HG03354 (cell line): ENCODE data around the gene P2RX2.

Source experiments
- ATAC-seq: cut with Tn5 transposase; IDR thresholded peaks from one replicate; pipeline ENCODE4 v1.9.1; 2021; ENCODE audit warnings: mild to moderate bottlenecking; ENCODE audit not compliant: unreplicated experiment, poor library complexity, severe bottlenecking

The P2RX2 gene

DNA sequence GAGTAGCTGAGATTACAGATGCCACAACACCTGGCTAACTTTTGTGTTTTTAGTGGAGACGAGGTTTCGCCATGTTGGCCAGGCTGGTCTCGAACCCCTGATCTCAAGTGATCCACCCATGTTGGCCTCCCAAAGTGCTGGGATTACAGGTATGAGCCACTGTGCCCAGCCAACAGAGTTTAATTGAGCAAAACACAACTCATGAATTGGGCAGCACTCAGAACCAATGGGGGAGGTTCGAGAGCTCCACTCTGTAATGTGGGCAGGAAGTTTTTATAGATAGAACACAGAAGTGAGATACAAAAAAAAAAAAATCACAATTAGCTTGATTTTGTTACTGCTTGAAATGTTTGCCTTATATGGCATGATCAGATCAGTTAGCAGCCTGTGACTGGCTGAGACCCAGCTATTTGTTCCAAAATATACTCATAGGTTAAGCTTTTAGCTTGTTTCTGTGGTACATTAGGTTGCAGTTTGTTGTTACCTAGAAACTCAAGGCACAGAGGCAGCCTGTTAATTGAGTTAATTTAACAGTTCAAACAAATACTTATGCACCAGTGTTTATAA is 1.4 kb upstream of the P2RX2 start:
- ATAC-seq: no peak

DNA sequence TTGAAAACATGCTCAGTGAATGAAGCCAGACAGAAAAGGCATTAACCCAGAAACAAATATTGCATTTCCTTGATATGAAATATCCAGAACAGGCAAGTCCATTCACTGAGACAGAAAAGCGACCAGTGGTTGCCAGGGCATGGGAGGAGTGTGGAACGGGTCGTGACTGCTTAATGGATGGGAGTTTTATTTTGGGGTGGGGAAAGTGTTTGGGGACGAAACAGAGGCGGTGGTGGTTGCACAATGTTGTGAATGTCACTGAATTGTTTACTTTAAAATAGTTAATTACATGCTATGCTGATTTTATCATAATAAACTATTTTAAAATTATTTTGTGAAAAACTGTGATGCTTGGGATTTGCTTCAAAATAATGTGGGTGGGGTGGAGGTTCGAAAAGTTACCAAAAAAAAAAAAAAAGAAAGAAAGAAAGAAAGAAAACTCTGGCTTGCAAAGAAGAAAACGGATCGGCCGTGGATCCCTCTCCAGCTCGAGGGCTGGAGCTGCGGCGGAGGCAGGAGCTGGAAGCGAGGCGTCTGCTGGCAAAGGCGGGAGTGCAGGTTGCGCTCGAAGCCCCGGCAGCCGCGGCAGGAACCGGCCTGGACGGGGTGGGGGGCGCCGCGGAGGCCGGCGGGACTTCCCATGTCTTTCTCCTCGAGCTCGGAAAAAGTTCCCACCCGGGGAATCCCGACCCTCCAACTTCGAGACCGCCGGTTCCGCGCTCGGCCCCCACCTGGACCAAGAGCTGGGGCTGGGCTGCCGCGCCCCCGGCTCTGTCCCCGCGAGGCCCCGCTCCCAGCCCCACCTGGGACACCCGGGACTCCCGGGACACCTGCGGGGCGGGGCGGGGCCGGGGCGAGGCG is 524 bp upstream of the P2RX2 start:
- ATAC-seq: no peak

DNA sequence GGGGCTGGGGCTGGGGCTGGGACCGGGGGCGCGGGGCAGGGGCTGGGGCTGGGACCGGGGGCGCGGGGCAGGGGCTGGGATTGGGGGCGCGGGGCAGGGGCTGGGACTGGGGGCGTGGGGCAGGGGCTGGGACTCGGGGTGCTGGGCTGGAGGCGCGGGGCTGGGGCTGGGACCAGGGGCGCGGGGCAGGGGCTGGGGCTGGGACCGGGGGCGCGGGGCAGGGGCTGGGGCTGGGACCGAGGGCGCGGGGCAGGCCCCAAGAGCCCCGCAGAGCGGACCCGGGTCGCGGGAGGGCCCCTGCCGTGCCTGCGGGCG is 452 bp downstream of the P2RX2 start:
- ATAC-seq: no peak

DNA sequence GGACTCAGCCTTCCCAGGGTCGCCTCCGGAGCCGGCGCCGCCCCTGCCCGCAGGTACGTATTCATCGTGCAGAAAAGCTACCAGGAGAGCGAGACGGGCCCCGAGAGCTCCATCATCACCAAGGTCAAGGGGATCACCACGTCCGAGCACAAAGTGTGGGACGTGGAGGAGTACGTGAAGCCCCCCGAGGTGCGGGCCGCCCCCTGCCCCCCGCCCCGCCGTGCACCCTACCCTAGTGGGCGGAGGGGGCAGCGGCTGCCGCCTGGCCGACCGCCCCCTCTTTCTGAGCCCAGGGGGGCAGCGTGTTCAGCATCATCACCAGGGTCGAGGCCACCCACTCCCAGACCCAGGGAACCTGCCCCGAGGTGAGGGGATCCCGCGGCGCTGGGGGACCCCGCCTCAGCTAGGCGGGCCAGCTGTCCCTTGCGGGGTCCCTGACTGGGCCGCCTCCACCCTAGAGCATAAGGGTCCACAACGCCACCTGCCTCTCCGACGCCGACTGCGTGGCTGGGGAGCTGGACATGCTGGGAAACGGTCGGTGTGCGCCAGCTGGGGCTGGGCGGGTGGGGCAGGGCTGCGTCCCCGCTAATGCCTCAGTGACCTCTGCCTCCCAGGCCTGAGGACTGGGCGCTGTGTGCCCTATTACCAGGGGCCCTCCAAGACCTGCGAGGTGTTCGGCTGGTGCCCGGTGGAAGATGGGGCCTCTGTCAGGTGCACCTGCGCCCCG is 973 bp downstream of the P2RX2 start:
- ATAC-seq: no peak

DNA sequence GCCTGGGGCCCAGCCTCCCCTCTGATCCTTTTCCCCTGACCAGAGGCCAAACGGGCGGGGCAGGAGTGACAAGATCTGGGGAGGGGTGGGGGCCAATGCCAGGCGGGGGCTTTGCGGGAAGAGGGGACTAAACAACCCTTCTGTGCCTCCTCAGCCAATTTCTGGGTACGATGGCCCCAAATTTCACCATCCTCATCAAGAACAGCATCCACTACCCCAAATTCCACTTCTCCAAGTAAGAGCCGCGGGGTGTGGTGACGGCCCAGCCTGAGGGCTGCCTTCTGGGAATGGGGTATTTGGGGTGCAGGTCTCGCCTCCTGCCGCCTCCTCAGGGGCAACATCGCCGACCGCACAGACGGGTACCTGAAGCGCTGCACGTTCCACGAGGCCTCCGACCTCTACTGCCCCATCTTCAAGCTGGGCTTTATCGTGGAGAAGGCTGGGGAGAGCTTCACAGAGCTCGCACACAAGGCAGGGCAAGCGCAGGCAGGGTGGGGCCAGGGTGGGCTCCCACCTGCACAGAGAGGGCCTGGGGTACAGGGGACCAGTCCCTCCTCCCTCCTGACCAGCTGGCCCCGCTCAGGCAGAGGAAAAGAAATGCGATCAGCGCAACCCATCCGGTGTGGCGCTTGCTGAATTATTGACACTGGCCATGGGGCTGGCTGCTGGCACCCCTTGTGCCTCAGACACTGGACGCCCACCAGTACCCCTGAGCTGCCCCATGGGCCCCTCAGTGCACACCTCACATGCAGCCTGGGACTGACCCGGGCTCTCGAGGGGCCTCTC is 1.7 kb downstream of the P2RX2 start:
- no peak for ATAC-seq

DNA sequence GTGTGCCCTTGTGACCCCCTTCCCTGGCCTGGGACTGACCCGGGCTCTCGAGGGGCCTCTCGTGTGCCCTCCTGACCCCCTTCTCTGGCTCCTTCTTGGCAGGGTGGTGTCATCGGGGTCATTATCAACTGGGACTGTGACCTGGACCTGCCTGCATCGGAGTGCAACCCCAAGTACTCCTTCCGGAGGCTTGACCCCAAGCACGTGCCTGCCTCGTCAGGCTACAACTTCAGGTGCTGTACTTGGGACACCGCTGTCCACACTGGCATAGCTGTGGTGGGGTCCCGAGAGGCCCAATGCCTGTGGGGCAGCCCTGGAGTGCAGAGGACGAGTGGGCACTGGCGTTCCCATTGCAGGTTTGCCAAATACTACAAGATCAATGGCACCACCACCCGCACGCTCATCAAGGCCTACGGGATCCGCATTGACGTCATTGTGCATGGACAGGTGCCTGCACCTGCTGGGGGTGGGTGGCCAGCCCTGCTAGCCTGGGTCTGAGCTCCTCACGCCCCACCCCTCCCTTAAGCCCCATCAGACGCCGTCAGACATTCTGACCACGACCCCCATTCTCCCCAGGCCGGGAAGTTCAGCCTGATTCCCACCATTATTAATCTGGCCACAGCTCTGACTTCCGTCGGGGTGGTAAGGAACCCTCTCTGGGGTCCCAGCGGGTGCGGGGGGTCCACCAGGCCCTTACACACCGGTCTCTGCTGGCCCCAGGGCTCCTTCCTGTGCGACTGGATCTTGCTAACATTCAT is 2.5 kb downstream of the P2RX2 start:
- no peak for ATAC-seq

DNA sequence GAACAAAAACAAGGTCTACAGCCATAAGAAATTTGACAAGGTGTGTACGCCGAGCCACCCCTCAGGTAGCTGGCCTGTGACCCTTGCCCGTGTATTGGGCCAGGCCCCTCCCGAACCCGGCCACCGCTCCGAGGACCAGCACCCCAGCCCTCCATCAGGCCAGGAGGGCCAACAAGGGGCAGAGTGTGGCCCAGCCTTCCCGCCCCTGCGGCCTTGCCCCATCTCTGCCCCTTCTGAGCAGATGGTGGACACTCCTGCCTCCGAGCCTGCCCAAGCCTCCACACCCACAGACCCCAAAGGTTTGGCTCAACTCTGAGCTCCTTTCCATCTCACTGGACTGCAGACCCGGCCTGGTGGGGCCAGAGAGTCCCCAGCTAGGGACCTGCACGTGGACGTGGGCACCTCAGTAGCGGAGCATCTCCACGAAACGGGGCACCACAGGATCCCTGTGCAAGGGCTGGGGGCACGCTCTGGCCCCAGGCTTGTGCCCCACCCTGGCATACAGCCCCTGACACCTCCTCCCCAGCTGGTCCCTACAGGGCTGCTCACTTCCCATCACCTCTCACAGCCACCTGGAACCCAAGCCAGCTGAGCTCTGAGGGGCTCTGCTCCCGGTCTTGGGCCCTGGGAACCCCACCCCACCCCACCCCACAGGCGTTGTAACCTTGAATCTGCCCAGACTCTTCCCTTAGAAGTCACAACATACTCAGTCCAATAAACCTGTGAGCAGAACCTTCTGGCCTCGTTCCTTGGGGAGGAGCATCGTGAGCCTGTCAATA is 3.3 kb downstream of the P2RX2 start:
- no peak for ATAC-seq

DNA sequence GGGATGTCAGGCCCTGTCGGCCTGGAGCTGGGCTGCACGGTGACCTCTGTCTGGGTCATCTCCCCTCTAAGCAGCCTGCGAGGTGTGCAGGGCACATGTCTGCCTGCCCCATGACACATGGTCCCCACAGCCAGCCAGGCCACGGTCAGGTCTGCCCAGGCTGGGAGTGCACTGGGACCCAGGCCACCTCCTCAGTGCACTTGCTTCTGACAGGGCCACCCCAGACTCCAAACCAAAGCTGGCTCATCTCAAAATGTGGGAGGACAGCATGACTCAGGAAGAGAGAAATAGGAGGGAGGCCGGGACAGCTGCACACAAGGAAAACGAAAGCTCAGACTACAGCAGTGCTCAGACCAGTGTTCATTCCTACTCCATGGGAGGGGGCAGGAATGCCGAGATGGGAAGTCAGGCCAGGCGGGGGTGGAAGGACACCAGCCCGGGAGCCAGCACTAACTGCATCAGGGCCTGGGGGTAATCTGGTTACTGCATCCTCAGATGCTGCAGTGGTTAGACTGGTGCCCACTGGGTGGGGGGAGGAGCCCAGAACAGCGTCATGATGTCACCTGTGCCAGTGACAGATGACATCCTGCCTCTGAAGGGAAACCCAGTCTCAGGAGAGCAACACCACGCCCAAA is 4.0 kb downstream of the P2RX2 start:
- no peak for ATAC-seq

DNA sequence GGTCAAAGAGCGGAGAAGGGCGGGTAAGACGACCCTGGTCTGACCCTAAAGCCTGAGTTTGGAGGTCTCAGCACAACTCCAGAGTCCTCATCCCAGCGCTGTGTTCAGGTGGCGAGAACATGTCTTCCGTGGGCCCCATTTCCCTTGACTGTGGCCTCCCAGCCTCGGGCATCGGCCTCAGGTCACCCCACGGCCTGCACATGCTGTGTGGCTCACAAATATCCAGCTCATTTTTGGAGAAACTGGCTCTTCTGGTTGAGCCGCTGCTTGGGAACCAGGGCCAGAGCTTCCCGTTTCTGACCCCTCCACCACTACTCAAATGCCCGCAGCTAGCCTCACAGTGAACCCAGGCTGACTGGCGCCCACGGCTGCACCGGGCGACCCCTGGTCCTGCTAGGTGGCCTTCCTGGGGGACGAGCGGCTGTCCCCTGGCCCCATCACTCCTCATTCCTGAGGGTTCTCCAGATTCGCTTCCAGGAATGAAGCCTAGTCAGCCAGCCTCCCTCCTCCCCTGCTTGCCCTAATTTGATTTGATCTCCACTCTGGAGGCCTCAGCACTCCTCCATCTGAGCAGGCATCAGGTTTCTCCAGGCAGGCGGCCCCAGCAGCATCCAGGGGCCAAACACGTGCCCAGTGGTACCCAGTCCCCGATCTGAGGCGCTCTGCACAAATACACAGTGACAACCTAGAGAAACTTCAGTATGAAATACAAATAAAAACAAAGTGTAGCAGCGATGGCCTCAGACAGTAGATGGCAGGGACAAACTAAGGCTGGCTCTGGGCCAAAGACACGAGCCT is 4.7 kb downstream of the P2RX2 start:
- ATAC-seq: no peak

DNA sequence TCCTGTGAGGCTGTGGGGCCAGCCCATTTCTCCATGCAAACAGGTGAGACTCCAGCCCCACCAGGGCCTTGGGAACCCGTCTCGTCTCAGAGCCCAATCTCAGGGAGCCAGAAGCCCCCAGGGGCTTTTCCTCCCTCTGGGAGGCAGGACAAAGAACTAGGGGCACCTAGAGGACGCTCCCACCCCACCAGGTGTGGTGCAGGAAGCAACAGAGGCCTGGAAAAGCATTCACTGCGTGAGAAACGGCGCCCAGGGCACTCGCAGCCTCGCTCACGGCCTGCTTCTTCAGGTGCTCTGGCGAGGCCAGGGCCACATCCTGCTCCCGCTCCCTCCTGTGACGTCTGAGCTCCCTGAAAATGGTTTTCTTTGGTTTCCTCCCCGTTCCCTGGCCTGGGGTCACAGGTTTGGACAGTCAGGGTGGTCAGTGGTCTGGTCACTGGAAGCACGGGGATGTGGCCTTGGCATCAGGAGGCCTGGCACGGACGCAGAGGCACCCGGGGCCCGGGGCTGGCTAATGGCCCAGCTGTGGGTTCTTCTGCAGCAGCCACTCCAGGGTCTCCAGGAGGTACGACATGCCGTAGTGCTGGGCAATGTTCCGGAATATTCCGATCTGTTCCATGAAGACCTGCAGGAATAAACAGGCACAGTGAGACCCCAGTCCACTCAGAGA is 5.7 kb downstream of the P2RX2 start:
- no peak for ATAC-seq

DNA sequence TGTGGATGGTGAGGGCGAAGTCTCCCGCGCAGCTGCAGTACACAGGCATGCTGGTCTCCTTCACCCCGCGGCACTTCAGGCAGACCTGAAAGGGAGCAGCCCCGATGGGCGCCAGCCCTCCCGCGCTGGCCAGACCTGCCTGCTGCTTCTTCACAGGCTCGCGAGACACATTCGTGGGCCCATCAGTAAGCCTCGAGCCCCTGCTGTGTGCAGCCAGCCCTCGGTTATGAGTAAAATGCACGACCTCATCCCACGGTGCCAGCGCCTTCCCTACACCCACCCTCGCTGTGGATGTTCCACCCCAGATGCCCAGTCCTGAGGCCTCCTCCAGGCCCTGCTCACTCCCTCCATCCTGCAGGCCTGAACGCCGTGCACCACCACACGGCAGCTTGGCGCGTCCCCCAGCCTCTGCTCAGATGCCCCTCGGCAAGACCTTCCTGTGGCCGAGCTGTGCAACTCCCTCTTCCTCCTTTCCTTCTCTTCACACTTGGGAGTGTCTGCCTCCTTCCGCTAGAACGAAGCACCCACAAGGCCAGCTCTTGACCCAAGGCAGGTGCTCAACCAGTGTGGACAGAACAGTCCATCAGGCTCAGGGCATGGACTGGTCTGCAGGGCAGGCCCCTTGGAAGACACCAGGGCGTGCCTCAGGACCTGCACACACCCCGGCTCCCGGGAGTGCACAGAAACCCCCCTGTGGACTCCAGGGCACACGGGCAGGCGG is 6.5 kb downstream of the P2RX2 start:
- ATAC-seq: no peak

DNA sequence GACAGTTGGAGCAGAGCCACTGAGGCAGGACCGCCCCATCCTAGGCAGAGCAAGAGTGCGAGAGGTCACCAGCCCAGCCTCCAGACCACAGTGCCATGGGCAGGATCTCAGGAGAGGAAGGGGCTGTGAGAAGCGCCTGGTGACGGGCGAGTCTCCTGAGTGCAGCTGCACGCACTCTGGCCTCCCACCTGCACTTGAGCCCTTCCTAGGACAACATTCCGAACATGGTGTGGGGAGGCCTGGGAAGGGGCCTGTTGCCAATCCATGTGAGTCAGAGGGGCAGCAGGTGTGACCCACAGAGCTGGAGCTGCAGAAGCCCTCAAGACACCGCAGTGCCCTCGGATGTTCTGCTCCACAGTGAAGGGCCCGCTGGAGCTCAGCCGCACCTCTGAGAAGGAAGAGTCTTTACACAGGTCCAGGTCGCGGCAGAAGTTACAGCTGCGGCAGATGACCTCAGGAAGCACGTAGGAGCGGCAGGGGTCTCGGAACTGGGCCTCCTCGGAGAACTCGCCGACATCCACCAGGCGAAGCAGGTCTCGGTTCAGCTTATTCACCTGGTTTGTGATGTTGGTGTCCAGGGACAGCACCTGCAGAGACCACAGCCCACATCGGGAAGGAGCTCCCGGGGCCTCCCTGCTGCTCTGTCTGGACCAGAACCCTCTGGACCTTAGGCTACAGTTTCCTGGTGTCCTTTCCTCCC is 7.3 kb downstream of the P2RX2 start:
- no peak for ATAC-seq

DNA sequence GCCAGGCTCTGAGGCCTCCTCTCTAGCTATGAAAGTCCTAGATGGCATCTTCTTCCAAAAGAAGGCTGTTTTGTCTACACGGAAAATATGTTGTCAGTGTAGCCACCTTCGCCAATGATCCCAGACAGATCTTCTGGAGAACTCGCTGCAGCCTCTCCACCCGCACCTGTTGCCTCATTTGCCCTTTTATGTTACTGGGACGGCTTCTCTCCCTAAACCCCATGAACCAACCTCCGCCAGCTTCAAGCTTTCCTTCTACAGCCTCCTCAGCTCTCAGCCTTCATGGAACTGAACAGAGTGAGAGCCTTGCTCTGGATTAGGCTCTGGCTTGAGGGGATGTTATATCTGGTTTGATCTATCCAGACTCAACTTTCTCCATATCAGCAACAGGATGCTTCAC is 10.8 kb downstream of the P2RX2 start:
- ATAC-seq: no peak

DNA sequence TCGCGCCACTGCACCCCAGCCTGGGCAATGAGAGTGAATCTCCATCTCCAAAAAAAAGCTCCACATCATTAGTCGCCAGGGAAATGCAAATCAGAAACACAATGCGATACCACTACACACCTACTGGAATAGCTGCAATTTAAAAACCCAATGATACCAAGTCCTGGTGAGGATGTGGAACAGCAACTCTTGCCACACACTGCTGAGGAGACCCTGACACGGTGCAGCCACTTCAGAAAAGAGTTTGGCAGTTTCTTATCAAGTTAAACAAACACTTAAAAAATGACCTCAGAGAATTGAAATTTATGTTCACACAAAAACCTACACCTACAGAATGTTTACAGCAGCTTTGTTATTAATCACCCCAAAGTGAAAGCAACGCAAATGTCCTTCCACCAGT is 12.1 kb downstream of the P2RX2 start:
- ATAC-seq: no peak

DNA sequence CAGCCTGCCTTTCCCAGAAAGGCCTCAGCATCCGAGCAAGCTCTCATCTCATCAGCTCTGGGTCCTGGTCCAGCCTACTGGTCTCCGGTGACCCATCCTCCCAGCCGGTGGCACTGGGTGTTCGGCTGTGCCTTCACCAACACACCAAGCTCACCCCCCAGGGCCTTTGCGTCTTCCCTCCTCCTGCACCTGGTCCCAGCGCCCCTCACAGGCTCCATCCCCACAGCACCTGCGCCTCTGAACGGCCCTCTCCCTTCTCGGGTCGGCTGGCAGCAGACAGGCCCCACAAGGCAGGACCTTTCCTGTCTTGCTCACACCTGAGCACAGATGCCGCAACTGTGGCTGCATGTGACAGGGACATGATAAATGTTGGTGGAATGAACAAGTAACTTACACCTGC is 13.1 kb downstream of the P2RX2 start:
- ATAC-seq: no peak
